GM12801 (cell line): ENCODE data around the gene TNFAIP6.

ENCODE experiments used
- TF ChIP-seq, protein P1 (sequence below): IDR thresholded peaks from one replicate; pipeline ENCODE4 v1.5.1; 2011; ENCODE audit warnings: control low read depth; ENCODE audit not compliant: insufficient read length; ENCODE audit errors: extremely low read depth

Gene TNFAIP6, protein sequence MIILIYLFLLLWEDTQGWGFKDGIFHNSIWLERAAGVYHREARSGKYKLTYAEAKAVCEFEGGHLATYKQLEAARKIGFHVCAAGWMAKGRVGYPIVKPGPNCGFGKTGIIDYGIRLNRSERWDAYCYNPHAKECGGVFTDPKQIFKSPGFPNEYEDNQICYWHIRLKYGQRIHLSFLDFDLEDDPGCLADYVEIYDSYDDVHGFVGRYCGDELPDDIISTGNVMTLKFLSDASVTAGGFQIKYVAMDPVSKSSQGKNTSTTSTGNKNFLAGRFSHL

DNA sequence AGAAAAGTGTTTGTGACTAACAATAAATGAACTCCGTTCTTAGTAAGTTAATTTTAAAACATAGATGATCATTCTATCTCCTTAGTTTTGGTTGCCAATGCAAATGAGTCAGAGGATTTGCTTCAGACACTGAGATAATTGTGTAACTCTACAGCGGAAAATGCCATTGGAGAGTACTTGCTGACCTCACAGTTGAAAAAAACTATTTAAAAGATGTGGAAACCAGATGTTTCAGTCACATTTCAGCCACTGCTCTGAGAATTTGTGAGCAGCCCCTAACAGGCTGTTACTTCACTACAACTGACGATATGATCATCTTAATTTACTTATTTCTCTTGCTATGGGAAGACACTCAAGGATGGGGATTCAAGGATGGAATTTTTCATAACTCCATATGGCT, at the start of gene TNFAIP6:
TSS of gene TNFAIP6 (plus strand) at position 234 of the 400 bp plus-strand sequence. CDS start at position 309, 75 bp downstream.
- TF ChIP-seq, protein P1, sequence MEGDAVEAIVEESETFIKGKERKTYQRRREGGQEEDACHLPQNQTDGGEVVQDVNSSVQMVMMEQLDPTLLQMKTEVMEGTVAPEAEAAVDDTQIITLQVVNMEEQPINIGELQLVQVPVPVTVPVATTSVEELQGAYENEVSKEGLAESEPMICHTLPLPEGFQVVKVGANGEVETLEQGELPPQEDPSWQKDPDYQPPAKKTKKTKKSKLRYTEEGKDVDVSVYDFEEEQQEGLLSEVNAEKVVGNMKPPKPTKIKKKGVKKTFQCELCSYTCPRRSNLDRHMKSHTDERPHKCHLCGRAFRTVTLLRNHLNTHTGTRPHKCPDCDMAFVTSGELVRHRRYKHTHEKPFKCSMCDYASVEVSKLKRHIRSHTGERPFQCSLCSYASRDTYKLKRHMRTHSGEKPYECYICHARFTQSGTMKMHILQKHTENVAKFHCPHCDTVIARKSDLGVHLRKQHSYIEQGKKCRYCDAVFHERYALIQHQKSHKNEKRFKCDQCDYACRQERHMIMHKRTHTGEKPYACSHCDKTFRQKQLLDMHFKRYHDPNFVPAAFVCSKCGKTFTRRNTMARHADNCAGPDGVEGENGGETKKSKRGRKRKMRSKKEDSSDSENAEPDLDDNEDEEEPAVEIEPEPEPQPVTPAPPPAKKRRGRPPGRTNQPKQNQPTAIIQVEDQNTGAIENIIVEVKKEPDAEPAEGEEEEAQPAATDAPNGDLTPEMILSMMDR = no peak

DNA sequence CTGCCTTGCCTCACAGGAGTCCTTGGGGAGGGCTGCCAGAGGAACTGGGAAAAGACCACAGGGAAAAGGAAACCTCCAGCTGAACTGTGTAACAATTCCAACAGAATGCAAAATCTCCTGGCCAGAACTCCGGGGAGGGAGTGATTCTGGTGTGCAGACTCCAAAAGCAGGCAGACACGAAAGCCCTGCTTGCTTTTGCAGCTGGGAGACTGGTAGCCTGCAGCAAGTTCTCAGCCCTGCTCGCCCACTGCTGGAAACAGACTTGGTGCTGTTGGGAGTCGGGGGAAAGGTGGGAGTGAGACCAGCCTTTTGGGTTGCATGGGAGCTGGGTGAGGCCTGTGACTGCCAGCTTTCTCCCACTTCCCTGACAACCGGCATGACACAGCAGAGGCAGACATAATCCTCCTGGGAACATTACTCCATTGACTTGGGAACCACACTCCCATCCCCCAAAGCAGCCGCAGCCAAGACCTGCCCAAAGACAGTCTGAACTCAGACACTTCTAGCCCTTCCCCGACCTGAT, 42.0 kb upstream of the TNFAIP6 start:
- TF ChIP-seq, protein P1 = no peak

DNA sequence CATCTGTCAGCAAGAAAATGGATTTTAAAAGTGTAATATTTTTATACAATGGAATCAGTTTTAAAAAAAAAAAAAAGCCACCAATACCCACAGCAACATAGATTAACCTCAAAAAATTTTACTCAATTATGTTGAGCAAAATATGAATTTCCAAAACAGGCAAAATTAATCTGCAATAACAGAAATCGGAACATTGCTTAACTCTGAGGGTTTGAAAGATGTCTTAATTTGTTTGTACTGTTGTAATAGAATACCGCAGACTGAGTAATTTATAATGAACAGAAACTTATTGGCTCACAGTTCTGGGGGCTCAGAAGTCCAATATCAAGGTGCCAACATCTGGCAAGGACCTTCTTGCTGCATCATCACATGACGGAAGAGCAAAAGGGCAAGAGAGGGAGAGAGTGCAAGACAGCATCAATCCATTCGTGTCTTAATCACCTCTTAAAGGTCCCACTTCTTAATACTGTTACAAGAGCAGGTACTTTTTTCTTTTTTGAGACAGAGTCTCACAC, 31.8 kb upstream of the TNFAIP6 start:
- TF ChIP-seq, protein P1 = no peak

DNA sequence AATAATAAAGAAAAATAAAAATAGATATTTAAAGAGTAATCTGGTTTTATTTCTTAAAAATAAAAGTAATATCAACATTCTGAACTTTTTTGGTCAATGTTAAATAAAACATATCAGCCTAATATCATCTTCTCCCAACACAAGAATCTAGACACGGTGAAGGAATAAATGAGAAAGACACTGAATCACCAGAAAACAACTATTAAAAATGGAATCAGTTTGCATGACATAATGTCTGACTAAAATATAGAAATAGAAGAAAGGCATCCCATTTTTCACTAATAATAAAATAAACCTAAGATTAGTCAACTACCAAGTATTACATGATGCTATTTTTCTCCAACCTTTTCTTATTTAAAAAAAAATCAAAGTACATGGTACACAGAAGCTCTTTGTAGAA, 30.8 kb upstream of the TNFAIP6 start:
- TF ChIP-seq, protein P1 = no peak

DNA sequence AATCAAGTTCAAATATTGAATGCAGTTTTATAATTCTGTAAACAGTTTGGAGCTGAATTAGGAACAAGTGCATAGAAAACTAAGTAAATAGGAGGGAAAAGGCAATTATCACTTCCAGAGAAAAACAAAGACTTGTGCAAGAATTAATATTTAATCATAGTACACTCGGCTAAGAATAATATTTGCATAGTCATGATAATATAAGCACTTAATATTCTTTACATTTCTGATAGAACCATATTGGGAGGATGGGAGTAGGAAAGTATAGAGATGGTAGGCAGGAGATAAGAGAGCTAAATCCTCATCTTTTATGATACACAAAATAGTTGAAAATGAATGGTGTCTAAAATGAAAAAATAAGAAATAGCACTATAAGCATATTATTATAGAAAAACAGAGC, 27.4 kb upstream of the TNFAIP6 start:
- TF ChIP-seq, protein P1 = no peak

DNA sequence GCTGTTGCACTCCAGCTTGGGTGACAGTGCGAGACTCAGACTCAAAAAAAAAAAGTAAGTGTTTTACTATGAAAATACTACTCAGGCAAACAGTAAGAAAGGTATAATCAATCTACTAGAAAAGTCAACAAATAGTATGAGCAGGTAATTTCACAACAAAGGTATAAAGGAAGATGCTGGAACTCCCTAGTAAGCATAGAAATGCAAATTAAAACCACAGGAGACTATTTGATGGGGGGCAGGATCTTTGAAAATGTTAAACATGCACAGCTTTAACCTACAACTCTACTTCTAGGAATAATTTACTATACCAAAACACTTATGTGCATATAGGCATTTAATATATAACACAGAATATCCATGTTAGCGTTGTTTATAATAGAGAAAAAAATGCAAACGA, 24.3 kb upstream of the TNFAIP6 start:
- TF ChIP-seq, protein P1 = no peak

DNA sequence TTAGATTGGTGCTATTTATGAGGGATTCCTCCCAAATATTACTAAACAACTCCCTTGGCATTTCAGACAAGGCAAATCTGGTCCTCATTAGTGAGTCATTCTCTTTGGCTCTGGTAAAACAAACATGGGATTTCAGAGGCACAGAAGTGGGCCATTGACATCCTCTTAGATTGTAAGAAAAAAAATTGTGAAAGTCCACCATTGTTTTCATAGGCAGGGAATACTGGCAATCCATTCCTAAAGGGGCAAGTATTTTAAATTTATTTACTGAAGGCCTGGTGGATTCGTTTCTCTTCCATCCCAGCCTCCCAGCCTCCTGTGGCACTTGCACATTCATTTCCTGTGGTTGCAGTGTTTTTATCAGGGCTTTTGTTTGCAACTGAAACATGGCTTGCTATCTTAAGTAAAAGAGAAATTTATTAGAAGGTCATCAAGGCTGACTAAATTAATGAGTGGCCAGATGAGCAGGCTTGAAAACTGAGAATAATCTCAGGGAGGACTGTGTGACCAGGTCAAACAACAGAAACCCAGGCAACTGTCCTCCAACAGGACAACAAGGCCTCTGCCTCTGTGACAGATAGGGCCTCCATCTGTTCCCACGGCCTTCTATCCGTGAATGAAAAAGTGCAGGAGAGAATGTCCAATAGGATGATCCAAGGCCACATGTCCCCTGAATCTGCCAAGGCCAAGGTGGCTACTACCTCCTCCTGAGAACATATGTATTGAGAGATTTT, 23.1 kb upstream of the TNFAIP6 start:
- TF ChIP-seq, protein P1 = no peak
